Stimulated activated CD4-positive, alpha-beta T cell treated with anti-CD3 and anti-CD28 coated beads, Interleukin-4, amount 100 ng/mL, for 24 hours (primary cell): ENCODE results near the gene TBX15.

Experiments
- DNase-seq: peaks from one replicate; pipeline ENCODE4 v3.0.0-alpha.2; 2020

The TBX15 gene

DNA sequence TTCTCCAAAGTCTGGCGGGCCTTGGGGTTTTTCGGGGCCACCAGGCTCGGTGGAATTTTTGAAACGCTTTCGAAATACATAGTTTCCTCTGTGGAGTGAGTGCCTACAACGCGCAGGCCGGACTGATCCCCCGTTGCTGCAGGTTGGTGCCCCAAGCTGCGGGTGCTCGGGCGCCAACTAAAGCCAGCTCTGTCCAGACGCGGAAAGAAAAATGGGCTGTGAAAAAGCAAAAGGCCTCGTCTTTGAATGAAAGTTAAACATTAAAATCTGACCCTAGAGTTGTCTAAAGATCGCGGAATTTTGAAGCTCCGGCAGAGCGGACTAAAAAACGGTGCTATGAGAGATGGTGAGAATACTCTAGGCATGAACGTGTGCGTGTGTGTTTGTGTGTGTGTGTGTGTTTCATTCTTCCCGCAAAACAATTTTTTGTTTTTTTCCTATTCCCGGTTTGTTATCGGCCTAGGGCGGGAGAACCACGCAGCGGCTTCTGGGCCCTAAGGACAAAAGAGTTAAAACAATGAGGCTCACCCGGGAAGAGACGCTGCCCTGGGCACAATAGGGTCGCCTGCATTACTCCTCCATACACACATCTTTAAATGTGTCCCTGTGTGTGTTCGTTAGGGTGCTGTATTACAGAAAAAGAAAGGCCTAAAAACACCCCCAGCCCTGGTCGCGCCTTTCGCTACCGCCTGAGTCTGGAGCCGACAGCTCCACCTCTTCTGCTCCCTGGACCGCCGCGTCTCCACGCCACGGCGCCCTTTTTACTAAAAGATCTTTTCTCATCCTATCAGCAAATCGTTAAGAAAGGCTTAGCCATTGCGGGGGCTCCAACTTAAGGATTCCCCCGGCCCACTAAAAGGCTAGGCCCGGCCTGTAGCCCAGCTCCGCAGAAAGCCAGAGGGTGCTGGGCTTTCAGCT, 3.2 kb downstream of the TBX15 start:
- DNase-seq = no peak

DNA sequence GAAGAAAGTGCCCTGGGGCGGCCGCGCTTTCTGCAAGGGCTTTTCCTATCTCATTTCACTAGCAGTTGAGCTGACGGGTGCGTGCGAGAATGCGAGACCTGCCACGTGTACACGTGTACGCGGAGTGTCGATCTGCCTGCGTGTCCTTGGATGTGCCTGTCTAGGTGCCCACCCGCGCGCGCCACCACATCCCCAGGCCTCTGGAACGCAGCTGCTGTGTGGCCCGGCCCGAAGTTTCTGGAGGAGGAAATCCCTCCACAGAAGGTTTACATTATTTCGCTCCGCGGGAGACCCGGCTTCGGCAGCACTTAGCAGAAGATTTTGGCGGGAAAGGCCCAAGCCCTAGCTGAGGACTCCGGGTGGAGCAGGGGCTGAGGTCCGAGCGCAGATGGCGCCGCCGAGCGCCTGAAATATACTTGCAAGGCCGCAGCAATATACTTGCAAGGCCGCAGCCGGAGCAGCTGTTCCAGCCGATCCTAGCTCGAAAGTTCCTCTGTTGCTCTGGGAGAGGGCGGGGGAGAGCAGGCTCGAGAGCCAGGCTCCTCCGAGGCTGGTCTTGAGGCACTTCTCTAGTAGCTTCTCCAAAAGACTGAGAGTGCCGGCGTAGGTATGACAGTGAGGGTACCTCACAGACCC, 3.9 kb downstream of the TBX15 start:
- no peak for DNase-seq

DNA sequence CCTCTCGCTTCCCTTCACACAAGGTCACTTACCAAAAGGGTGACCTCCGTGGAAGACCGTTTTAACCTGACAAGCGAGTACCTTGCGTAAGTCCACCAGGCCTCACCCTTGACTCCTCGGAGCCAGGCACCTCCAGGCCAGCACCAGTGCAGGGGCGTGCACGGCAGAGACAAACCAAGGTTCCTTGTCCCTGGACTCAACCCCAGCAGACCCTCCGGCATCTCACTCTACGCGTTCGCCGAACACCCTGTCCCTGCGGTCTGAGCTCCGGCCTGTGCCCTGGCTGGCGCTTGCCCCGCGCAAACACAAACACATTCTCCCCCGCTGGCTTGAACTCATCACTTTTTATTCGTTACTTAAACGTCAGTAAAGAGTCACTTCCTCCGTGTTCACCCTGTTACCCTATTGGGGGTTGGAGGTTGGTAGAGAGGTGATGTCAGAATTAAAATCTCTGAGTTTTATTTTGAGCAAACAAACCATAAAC, 4.5 kb downstream of the TBX15 start:
- DNase-seq = no peak

DNA sequence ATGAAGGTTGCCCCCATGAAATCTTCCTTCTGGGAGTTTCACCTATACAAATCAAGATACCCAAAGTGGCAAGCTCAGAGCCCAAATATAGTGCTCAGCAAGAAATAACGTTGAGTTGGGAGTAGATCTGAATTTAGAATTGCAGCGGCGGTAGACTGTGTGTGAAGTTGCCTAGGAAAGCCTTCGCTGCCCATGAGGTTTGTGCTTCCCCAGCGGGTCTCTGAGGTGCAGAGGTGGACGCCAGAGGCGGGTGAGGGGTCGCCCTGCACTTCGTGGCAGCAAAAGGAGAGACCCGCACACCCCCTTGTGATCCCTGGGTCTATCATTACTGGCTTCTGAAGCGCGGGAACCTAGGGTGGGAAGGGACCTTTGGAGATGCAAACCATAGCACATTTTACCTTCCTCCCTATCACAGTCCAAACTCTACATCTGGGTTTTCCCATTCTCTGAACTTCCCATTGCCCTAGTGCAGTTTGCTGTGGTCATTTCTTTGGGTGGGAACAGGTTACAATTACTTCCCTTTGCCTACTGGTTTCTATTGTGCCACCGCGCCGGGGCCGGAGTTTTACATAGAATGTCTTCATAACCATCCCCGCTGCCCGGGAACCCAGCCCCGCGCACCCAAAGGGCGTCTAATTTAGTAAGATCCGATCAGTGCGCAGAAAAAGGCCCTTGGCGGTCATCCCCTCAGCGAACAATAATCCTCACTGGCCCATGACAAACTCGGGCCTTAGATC, 5.2 kb downstream of the TBX15 start:
- no peak for DNase-seq

DNA sequence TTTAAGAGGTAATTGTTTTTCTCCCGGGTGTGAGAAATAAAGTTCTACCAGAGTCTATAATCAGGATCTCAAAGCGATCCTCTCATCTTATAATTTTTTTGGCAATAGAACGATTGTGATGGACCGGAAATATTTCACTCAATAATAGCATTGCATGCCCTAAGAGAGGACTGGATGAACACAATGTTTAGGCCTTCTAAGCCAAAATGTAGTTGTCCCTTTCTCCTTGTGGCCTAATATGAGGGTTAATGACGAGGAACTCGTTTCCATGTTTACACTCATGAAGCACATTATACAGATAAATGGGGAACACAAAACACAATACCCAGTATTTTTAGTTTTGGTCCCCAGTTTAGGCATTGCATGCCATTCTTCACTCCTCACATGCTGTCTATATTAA, 5.9 kb downstream of the TBX15 start:
- DNase-seq = no peak

DNA sequence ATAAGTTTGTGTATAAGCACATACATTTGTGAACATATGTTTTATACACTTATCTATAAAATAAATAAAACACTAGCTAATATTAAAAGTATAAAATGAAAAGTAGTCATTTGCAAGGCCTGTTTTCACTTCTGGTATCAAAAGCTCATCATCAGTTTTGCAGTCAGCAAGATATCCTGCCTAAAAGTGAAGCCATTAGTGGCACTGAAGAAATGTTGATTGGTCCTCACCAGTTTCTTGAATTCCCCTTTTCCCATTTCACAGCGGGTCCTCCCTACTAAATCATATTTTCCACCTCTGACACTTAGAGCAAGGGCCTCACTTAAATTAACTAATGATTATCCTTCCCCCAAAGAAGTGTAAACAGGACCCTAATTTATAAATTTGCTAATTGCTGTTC, 6.7 kb downstream of the TBX15 start:
- no peak for DNase-seq

DNA sequence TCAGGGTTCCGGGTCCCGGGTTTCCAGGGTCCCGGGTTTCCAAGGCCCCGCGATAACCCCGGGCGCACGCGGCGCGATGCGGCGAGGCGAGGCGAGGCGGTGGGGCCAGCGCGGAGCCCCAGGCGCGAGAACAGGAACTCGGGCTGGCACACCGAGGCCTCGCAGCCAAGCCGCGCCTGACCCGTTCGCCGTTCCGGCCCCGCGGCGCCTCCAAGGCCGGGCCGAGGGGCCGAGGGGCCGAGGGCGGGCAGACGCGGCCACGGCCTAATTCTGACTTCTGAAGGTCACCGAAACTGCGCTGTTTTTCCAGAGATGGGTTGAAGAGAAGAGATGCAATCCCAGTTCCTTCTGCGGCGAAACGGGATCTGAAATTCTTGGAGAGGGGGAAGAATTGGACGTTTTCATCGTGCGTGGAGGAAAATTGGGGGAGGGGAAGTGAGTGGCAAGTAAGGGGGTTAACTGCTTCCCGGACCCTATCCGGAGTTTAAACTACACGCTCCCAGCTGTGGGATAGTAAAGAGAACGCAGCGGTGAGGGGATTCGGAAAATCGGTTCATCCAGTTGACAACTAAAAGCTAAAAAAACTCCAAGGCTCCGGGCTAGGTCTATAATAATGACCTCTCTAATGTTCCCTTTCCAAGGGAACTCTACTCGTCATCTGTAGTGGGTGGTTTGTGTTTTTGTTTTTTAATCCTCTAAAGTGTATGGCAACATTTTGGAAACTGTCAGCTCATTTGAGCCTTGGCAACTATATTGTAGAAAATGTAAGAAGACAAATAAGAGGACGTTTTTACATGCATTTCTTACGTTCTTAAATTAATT, 8.2 kb downstream of the TBX15 start:
- no peak for DNase-seq

DNA sequence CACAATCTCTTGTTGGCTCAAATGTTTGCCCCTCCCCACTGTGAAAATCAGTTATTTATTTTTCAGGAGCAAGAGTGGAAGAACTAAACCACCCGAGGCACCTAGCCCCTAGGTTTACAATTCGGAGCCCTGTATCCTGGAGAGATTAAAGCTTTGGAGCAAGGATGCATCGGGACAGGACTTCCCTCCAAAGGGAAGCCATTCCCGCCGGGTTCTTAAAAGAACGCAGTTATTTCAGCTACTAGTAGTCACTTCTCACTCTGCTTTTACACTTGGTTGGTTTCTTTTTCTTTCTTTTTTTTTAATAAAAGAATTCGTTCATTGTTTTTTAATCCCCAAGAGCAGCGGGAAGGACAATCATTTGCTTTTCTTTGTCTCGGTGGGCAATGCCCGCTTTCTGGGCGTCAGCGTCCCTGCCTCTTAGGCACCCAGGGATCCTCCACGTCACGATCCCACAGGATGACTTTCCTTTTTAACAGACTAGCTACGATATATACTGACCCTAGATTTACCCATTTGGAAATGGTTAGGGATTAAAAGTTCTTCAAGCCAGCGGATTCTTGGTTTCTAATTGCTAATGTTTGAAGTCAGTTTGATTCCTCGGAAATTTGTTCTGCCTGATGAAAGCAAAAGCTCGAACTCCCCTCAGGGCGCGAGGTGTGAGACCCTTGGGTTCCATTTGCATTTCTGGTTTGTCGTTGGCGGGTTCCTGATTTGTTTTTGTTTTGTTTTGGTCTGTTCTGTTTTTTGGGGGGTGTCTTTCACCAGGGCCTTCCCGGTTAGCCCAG, 9.0 kb downstream of the TBX15 start:
- DNase-seq = no peak

DNA sequence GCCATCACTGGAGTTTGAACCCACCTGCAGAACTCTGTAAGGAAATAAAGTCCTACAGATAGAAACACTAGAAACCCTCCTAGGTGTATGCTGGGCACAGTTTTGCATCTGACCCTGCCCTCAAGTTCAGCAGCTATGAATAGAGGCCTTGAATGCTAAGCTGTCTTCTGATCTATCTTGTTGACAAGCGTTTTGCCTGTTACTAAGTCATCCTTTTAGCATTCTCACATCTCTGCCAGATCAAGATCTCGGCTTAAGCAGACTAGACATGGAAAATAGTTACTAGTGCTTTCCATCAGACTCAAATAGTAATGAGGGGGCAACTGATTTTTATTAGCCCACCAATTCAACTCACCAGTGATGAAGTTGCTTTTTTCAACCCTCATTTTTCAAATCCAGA, 10.5 kb downstream of the TBX15 start:
- DNase-seq = no peak

DNA sequence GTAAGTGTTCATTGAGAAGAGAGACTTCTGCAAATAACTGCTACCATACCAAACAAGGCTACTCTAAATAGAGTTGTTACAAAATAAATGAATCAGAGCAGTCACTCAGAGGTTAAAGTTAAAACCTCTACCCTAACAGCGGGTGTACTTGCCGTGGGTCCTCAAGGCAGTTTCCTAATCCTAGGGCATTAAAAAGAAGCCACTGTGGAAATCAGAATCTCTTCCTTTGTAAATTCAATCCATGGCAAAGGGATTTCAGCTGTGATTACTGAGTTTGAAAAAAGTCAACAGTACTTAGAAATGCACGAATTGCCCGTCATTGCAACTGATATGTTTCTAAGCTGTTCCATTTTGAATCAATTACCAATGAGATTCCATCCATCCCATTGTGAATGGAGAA, 13.5 kb downstream of the TBX15 start:
- DNase-seq = no peak

DNA sequence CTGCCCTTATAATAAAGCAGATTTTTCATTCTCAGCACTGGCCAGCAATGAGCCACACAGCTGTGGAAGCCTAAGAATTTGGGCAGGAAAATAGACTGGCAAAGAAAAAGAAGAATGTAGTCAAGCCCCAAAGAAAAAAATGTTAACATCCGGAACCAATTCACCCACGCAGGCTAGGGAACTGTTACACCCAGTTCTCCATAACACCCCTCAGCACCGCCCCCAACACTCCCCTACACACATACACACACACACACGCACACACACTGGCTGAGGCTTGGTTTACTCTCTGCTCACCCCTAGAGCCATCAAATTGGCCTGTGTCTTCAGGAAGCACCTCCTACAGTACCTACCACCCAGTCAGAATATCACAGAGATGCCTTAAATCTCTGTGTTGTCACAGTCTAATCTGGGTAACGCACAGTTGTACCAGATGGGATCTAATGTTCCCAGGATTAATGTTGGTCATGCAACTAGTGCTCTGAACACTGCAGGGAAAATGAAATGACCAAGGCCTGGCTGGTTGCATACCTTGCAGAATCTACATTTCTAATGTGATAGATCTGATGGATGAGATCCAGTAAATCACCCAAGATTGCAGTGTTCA, 14.5 kb downstream of the TBX15 start:
- no peak for DNase-seq

DNA sequence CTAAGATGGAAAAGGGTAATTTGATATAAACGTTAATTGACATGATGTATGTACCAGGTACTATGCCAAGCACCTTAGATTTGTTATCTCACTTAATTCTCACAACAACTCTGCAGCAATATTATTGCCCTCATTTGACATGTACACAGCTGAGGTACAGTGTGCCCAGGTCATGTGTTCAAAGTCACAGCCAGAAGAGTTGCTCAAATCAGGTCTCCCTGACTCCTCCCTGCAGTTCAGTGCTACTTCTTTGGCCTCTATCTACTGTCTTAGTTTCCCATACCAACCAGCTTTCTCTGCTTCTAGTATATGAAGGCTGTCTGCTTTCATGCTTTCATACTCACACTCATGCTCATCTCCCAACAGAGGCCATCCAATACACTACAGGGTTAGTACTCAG, 15.1 kb downstream of the TBX15 start:
- DNase-seq = no peak

DNA sequence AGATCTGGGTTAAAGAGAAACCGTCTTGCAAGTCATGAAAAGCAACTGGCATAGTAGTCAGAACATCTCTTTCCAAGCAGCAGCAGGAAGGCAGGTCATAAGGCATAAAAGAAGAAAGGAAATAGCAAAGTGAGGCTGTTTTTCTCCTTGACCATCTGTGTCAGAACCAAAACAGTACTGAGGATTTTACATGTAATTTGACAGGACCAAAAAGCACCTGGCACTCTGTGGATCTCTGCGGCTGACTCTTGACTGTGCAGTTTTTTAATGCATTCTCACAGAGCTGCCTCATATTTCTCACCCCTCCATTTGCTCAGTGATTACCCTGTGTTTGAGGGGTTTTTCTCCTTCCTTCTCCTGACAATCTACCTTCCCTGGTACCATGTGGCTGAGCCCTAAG, 17.7 kb downstream of the TBX15 start:
- DNase-seq = no peak

DNA sequence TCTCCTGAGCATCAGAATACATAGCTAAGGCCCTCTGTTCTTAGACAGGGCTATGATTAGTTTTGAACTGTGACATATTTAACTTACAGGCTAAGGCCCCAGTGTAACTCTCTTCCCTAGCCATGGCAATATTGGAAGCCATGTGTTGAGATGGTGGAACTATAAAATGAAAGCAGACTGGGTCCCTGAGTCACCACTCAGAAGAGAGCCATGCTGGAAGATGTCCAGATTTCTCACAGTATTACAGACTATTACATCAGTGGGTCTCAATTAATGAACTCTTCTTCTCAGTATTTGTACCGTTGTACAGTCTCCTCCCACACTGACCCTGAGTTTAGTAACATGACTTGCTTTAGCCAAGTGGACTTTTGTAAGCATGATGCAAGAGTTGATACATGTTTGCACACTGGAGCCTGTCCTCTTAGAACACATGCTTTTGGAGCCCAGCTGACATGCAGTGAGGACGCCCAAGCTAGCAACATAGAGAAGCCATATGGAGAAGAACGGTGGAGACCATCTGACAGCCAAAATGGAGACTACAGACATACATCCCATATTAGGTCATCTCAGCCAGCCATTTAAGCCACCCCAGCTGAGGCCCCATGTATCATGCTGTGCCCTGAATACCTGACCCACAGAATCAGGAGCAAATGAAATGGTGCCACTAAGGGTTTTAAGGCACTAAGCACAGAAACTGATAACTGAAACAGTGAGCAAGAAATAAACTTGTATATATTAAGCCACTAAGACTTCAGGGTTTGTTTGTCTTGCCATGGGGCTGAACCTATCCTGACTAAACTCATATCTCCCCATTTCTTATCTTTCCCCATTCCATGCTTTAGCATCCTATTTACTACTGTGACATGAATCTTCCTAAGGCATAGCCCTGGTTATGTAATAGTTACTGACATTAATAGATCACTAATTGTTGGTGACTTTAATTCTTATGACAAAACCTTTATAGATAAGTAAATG, 24.4 kb downstream of the TBX15 start:
- no peak for DNase-seq

DNA sequence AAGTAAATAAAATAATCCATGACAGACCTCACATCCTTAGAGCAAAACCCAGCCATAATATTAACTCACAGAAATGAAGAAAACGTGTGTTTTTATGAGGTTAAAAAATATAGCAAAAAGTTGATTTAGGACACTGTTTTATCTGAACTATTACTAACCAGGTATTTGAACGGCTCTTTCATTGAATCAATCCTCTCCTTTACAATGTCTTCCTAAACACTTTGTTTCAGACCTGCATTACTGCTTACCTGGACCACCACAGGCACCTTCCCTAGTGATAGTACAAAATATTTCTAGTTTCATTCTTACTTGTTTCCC, 25.0 kb downstream of the TBX15 start:
- DNase-seq = no peak

DNA sequence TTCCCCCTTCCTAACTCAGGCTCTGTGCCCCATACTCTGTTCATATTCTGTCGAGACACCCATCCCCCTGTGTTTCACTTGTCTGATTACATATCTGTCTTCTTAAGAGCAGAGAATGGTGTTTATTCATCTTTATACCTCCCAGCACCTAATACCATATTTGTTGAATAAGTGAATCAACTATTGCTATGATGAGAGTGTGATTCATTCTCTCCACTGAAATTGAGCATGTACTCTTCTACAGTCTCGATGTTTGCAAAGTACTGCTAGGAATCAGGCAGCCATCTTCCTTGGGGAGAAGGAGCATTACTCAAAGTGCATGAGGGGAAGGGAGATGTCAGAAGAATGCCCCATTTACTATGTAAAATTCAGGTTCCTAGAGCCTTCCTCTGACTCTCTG, 27.0 kb downstream of the TBX15 start:
- DNase-seq = no peak

DNA sequence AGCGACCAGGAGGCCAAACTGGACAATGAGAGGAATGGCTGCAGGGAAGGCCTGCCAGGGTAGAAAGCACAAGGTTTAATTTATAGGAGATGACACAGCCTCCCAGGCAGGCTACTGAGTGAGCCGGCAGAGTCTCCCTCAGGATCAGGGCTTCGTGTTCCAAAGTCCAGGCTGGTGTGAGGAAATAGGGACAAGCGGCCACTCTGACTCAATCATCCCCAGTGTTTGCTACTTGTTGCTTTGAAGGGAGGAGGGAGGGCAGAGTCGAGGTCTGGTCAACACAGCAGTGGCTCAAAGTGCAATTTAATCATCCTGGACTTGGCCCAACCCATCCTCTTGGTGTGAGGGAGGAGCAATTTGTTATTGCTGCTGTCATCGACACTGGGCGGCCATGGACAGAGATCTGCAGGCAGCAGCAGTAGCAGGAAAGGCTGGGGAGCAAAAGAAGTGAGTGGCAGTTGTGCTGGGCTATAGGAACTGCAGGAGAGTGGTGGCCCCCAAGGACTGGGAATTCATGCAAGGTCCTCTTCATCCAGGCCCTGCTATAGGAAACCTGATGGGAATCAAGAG, 27.5 kb downstream of the TBX15 start:
- DNase-seq = no peak

DNA sequence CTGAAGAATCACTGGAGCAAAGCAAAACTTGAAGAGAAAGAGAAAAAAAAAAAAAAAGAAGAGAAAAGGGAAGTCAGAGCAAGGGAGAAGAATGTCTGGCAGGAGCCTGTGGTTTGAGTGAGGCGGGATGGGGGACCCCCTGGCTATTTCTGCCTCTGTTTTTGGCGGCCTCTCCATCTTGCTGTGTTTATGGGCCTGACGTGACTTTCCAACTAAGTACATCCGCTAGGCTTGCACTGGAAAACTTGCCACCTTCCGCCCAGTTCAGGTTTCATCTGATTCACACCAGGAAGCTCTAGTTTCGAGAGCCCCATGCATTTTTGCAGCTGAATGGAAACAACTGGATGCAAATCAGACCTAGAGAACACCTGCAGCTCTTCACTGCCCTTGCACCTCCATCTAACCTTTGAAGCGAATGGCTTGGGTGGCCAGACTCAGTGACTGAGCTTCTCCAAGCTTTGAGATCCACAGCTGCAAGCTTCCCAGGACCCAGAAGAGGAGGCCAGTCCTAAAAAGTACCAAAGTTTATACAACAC, 28.0 kb downstream of the TBX15 start:
- DNase-seq = no peak

DNA sequence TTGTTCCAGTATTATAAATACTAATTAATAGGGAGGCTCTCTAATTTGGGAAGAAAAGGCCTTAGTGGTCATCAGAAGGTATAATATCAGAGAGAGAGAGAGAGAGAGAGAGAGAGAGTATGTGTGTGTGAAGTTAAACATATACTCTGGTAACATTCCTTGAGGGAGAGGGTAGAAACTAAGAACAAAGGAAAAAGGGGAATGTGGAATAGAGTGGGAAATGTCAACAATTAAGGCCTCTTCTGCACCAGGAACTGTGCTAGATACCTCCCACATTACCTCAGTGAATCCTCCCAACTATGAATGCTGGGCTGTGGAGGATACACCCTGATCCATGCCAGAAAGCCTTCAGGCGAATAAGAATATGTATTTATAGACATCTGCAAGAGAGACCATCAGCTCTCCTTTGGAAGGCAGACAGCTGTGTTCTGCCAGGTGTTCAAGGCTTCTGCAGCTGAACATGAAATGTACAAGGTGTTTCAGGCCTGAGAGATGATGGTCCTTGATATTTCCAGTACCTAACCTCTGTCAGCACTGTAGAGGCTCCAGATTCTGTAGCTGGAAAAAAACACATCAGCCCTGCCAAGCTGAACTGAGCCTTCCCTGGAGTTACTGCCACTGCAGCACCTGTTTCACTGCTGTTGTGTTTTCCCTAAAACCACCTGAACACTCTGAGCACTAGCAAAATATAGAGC, 29.1 kb downstream of the TBX15 start:
- DNase-seq = no peak
